ENCODE measurements around the gene UBE3A.
"Not testable (repeated sequence)": the region's sequence is repeated elsewhere in the genome, so short reads cannot be mapped to it uniquely, and the experiment has no call there.

Gene UBE3A

DNA sequence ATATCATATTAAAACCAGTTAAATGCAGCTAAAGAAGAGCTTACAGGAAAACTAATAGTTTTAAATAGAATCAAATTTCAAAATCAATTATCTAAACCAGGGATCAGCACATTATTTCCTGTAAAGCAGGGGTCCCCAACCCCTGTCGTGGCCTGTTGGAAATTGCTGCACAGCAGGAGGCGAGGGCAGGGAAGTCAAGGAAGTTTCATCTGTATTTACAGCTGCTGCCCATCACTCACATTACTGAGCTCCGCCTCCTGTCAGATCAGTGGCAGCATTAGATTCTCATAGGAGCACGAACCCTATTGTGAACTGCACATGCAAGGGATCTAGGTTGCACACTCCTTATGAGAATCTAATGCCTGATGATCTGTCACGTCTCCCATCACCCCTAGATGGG is 14.4 kb upstream of the UBE3A start:
- not testable (repeated sequence) for H3K23ac ChIP-seq (ENCODE audit: low read length in 2 of 2); H3K4ac ChIP-seq (ENCODE audit: low read depth in 1 of 2, low read length in 2 of 2); H2BK5ac ChIP-seq (ENCODE audit: low read depth, low read length, poor library complexity, severe bottlenecking); H2BK15ac ChIP-seq (ENCODE audit: low read depth, poor library complexity, severe bottlenecking); H3K36me3 ChIP-seq (ENCODE audit: control insufficient read depth in 1 of 2, insufficient read depth in 2 of 2, low read depth in 1 of 2, low read length in 2 of 2); H3K27me3 ChIP-seq (ENCODE audit: control insufficient read depth in 1 of 2, insufficient read depth in 1 of 2, low read length in 2 of 2); H3K9ac ChIP-seq (ENCODE audit: low read length); H2BK120ac ChIP-seq (ENCODE audit: low read depth, low read length); H3K18ac ChIP-seq (ENCODE audit: low read depth in 1 of 2, low read length in 2 of 2); H4K91ac ChIP-seq (ENCODE audit: low read length); DNase-seq; H3K4me3 ChIP-seq (ENCODE audit: insufficient read depth in 1 of 2, low read depth in 1 of 2, low read length in 2 of 2); H3K4me1 ChIP-seq (ENCODE audit: control insufficient read depth, insufficient read depth, low read depth, low read length); H3K79me1 ChIP-seq (replicated peaks; ENCODE audit: low read length, poor library complexity, severe bottlenecking); H3K4me2 ChIP-seq (ENCODE audit: low read length, poor library complexity, severe bottlenecking); H3K14ac ChIP-seq (ENCODE audit: low read length in 2 of 2); H2BK12ac ChIP-seq (ENCODE audit: low read length in 2 of 2); H2AFZ ChIP-seq (ENCODE audit: low read depth, low read length); H2AK5ac ChIP-seq (ENCODE audit: low read length, severe bottlenecking); H3K27ac ChIP-seq (ENCODE audit: low read length, poor library complexity, severe bottlenecking); H4K8ac ChIP-seq (ENCODE audit: low read length)
- 77% methylated on average over 5 of the region's 5 CpGs for WGBS
- H3K9me3 ChIP-seq (ENCODE audit: control insufficient read depth, low read length): peaks cover 44% of the 10 kb centered on the region

DNA sequence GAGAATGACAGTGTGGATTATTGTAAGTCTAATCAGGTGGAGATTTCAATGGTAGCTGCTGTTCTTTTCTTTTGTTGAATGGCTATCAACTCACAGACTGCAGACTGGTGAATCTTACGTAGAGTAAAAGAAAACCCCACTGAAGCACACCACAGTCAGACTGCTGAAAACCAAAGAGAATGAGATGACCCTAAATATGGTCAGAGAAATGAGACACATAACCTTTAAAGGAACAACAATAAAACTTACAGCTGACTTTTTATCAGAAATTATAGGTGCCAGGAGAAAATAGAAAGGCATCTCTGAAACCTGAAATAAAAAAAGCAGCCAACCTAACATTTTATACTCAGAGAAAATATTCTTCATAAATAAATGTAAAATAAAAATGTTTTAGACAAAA is 12.7 kb upstream of the UBE3A start:
- no peak for DNase-seq
- Histone ChIP-seq H3K23ac (ENCODE audit: low read length in 2 of 2) (no peak overlapping the region), H3K4ac (ENCODE audit: low read depth in 1 of 2, low read length in 2 of 2) (no peak overlapping the region), H3K9me3 (ENCODE audit: control insufficient read depth, low read length) (peaks cover 44% of the 10 kb centered on the region), H2BK5ac (ENCODE audit: low read depth, low read length, poor library complexity, severe bottlenecking) (no peak overlapping the region), H2BK15ac (ENCODE audit: low read depth, poor library complexity, severe bottlenecking) (no peak overlapping the region), H4K91ac (ENCODE audit: low read length) (no peak overlapping the region), H2BK12ac (ENCODE audit: low read length in 2 of 2) (no peak overlapping the region), H2AFZ (ENCODE audit: low read depth, low read length) (no peak overlapping the region), H3K4me1 (ENCODE audit: control insufficient read depth, insufficient read depth, low read depth, low read length) (no peaks in the 10 kb centered on the region), H3K9ac (ENCODE audit: low read length) (no peak overlapping the region), H3K27ac (ENCODE audit: low read length, poor library complexity, severe bottlenecking) (no peak overlapping the region), H3K4me2 (ENCODE audit: low read length, poor library complexity, severe bottlenecking) (no peak overlapping the region), H3K36me3 (ENCODE audit: control insufficient read depth in 1 of 2, insufficient read depth in 2 of 2, low read depth in 1 of 2, low read length in 2 of 2) (no peaks in the 10 kb centered on the region), H3K4me3 (ENCODE audit: insufficient read depth in 1 of 2, low read depth in 1 of 2, low read length in 2 of 2) (peak overlapping the region in 1 of 2 experiments; percentile 7), H4K8ac (ENCODE audit: low read length) (no peak overlapping the region), H3K14ac (ENCODE audit: low read length in 2 of 2) (no peak overlapping the region), H2AK5ac (ENCODE audit: low read length, severe bottlenecking) (no peak overlapping the region), H3K27me3 (ENCODE audit: control insufficient read depth in 1 of 2, insufficient read depth in 1 of 2, low read length in 2 of 2) (no peaks in the 10 kb centered on the region), H2BK120ac (ENCODE audit: low read depth, low read length) (no peak overlapping the region), H3K18ac (ENCODE audit: low read depth in 1 of 2, low read length in 2 of 2) (no peak overlapping the region), H3K79me1 (replicated peaks; ENCODE audit: low read length, poor library complexity, severe bottlenecking) (no peaks in the 10 kb centered on the region)
- WGBS: no CpG with 5 or more reads among the region's 1 CpG

DNA sequence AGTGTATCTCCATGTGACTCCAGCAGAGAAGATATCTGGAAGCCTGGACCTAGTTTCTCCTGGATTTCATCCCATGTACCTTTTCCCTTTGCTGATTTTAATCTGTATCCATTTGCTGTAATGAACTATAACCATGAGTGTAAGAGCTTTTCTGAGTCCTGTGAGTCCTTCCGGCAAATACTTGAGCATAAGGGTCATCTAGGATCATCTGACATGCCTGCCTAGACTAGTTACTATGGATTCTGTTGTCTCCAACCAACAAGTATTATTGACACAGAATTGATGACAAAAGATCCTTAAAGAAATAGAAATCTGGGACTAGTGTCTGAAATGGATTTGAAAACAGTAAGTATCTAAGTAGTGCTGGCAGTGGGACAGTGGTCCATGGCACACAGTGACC is 11.3 kb upstream of the UBE3A start:
- WGBS: 93% methylated on average over 1 of the region's 1 CpG
- Histone ChIP-seq H2BK120ac (ENCODE audit: low read depth, low read length) (no peak overlapping the region), H2BK12ac (ENCODE audit: low read length in 2 of 2) (no peak overlapping the region)

DNA sequence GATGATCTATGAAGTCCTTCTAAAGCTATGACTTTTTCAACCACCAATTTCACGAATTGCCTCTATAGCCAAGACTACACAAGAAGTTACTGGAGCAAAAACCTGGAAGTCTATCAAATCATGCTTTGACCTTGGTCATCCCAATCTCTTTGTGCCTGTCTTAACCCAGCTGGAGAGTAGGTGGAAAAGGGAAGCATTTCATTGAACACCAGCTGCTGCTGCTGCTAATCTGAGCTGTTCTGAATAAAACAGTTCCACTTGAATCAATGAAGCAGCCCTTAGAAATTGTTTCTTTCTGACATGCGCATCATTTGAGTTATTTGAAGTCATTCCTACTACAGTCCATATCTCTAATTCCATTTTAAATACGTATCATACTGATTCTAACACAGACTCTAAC is 7.3 kb upstream of the UBE3A start:
- Histone ChIP-seq H3K23ac (ENCODE audit: low read length in 2 of 2) (no peak overlapping the region), H2AK5ac (ENCODE audit: low read length, severe bottlenecking) (no peak overlapping the region), H4K91ac (ENCODE audit: low read length) (no peak overlapping the region), H3K79me1 (replicated peaks; ENCODE audit: low read length, poor library complexity, severe bottlenecking) (no peaks in the 10 kb centered on the region), H3K4me3 (ENCODE audit: insufficient read depth in 1 of 2, low read depth in 1 of 2, low read length in 2 of 2) (no peak overlapping the region), H2BK120ac (ENCODE audit: low read depth, low read length) (no peak overlapping the region), H2BK15ac (ENCODE audit: low read depth, poor library complexity, severe bottlenecking) (no peak overlapping the region), H2AFZ (ENCODE audit: low read depth, low read length) (no peak overlapping the region), H3K4ac (ENCODE audit: low read depth in 1 of 2, low read length in 2 of 2) (no peak overlapping the region), H2BK5ac (ENCODE audit: low read depth, low read length, poor library complexity, severe bottlenecking) (no peak overlapping the region), H3K4me2 (ENCODE audit: low read length, poor library complexity, severe bottlenecking) (no peak overlapping the region), H4K8ac (ENCODE audit: low read length) (no peak overlapping the region), H3K36me3 (ENCODE audit: control insufficient read depth in 1 of 2, insufficient read depth in 2 of 2, low read depth in 1 of 2, low read length in 2 of 2) (no peaks in the 10 kb centered on the region), H3K14ac (ENCODE audit: low read length in 2 of 2) (no peak overlapping the region), H3K27ac (ENCODE audit: low read length, poor library complexity, severe bottlenecking) (no peak overlapping the region), H3K27me3 (ENCODE audit: control insufficient read depth in 1 of 2, insufficient read depth in 1 of 2, low read length in 2 of 2) (no peaks in the 10 kb centered on the region), H3K18ac (ENCODE audit: low read depth in 1 of 2, low read length in 2 of 2) (no peak overlapping the region), H3K9ac (ENCODE audit: low read length) (no peak overlapping the region), H3K9me3 (ENCODE audit: control insufficient read depth, low read length) (peaks cover 14% of the 10 kb centered on the region), H2BK12ac (ENCODE audit: low read length in 2 of 2) (no peak overlapping the region), H3K4me1 (ENCODE audit: control insufficient read depth, insufficient read depth, low read depth, low read length) (no peaks in the 10 kb centered on the region)
- no peak for DNase-seq
- 64% methylated on average over 2 of the region's 3 CpGs for WGBS

More for the DNA sequence above, 11.3 kb upstream of the UBE3A start:
- Histone ChIP-seq H3K27ac (ENCODE audit: low read length, poor library complexity, severe bottlenecking) (no peak overlapping the region), H2AFZ (ENCODE audit: low read depth, low read length) (no peak overlapping the region), H4K91ac (ENCODE audit: low read length) (no peak overlapping the region), H3K18ac (ENCODE audit: low read depth in 1 of 2, low read length in 2 of 2) (no peak overlapping the region), H3K36me3 (ENCODE audit: control insufficient read depth in 1 of 2, insufficient read depth in 2 of 2, low read depth in 1 of 2, low read length in 2 of 2) (no peaks in the 10 kb centered on the region), H3K4me3 (ENCODE audit: insufficient read depth in 1 of 2, low read depth in 1 of 2, low read length in 2 of 2) (no peak overlapping the region), H3K27me3 (ENCODE audit: control insufficient read depth in 1 of 2, insufficient read depth in 1 of 2, low read length in 2 of 2) (no peaks in the 10 kb centered on the region), H3K4me1 (ENCODE audit: control insufficient read depth, insufficient read depth, low read depth, low read length) (no peaks in the 10 kb centered on the region), H3K4ac (ENCODE audit: low read depth in 1 of 2, low read length in 2 of 2) (no peak overlapping the region), H3K14ac (ENCODE audit: low read length in 2 of 2) (no peak overlapping the region), H3K23ac (ENCODE audit: low read length in 2 of 2) (no peak overlapping the region), H3K79me1 (replicated peaks; ENCODE audit: low read length, poor library complexity, severe bottlenecking) (no peaks in the 10 kb centered on the region), H2AK5ac (ENCODE audit: low read length, severe bottlenecking) (no peak overlapping the region), H3K9ac (ENCODE audit: low read length) (no peak overlapping the region), H2BK15ac (ENCODE audit: low read depth, poor library complexity, severe bottlenecking) (no peak overlapping the region), H4K8ac (ENCODE audit: low read length) (no peak overlapping the region), H2BK5ac (ENCODE audit: low read depth, low read length, poor library complexity, severe bottlenecking) (no peak overlapping the region), H3K9me3 (ENCODE audit: control insufficient read depth, low read length) (peaks cover 40% of the 10 kb centered on the region), H3K4me2 (ENCODE audit: low read length, poor library complexity, severe bottlenecking) (no peak overlapping the region)
- no peak for DNase-seq

All from mesenchymal stem cell (in vitro differentiated cells and primary cell).